Smooth muscle cell (in vitro differentiated cells): ENCODE measurements around the gene RGP1. TPM values are rescaled to one million over a fixed set of nuclear protein-coding genes. Genes with fewer than 3 reads are reported as not detected.
A peak's percentile ranks its signal among the peaks of the same experiment; 100 is the strongest.

ENCODE experiments used
- DNase-seq: peaks from one replicate; lab custom pipeline; 2025; ENCODE audit not compliant: unreplicated experiment; lab: John Stamatoyannopoulos, UW
- H2AFZ ChIP-seq: fragments of 200-600 bp; sonication (generic); 2 replicates; pipeline ENCODE4 v1.6.0; 2016; ENCODE audit warnings: antibody characterized with exemption, low read depth, mild to moderate bottlenecking
- H3F3A ChIP-seq: fragments of 200-600 bp; sonication (generic); 2 replicates; pipeline ENCODE4 v1.6.0; 2017; ENCODE audit warnings: antibody characterized with exemption, low read depth
- H3K27ac ChIP-seq: fragments of 200-600 bp; sonication (generic); 2 replicates; pipeline ENCODE4 v1.5.1; 2016; ENCODE audit warnings: low read depth, mild to moderate bottlenecking
- H3K27me3 ChIP-seq: fragments of 200-600 bp; sonication (generic); 2 replicates; pipeline ENCODE4 v1.6.1; 2016; ENCODE audit warnings: low read depth, mild to moderate bottlenecking
- H3K36me3 ChIP-seq: fragments of 200-600 bp; sonication (generic); 2 replicates; pipeline ENCODE4 v1.5.1; 2016; ENCODE audit warnings: low read depth
- H3K4me1 ChIP-seq: fragments of 200-600 bp; sonication (generic); 2 replicates; pipeline ENCODE4 v1.5.1; 2016; ENCODE audit warnings: low read depth
- H3K4me2 ChIP-seq: fragments of 200-600 bp; sonication (generic); 2 replicates; pipeline ENCODE4 v1.6.0; 2016; ENCODE audit warnings: mild to moderate bottlenecking
- H3K4me3 ChIP-seq: fragments of 200-600 bp; sonication (generic); 2 replicates; pipeline ENCODE4 v1.5.1; 2016; ENCODE audit warnings: mild to moderate bottlenecking
- H3K79me2 ChIP-seq: fragments of 200-600 bp; sonication (generic); 2 replicates; pipeline ENCODE4 v1.6.0; 2016; ENCODE audit warnings: low read depth, mild to moderate bottlenecking
- H3K9ac ChIP-seq: fragments of 200-600 bp; sonication (generic); 2 replicates; pipeline ENCODE4 v1.6.0; 2016; ENCODE audit warnings: low read depth
- H3K9me3 ChIP-seq: fragments of 200-600 bp; sonication (generic); replicated peaks from 2 replicates; pipeline ENCODE4 v1.5.1; 2016; ENCODE audit warnings: low read depth
- H4K20me1 ChIP-seq: fragments of 200-600 bp; sonication (generic); 2 replicates; pipeline ENCODE4 v1.6.0; 2016; ENCODE audit warnings: low read depth
- WGBS: methylation state at CpG from one replicate; pipeline ENCODE4 v1.1.7; 2016; ENCODE audit warnings: low lambda C conversion rate; 5-methylcytosine and 5-hydroxymethylcytosine counted together
- polyA plus RNA-seq: library from polyadenylated mRNA; unstranded; fragments of >200 nt; fragmentation: Nextera tagmentation; extraction: Ambion mirVana; gene quantifications from 2 replicates; pipeline ENCODE4 v1.2.1, GENCODE V29; 2016
- total RNA-seq: library from RNA; depleted of rRNA; stranded (reverse); fragments of >200 nt; gene quantifications from 2 replicates; pipeline ENCODE4 v1.2.3, GENCODE V29; 2014
- TF ChIP-seq, protein P1 (sequence below): fragments of 200-600 bp; sonication (generic); IDR thresholded peaks from 2 replicates; pipeline ENCODE4 v1.5.1; 2017; ENCODE audit warnings: borderline replicate concordance, mild to moderate bottlenecking, antibody characterized with exemption; ENCODE audit not compliant: insufficient read depth, poor library complexity, severe bottlenecking

Gene RGP1
- total and polyA plus RNA-seq, 2 experiments from 2014 or later = 12.8 to 15.3 TPM

DNA sequence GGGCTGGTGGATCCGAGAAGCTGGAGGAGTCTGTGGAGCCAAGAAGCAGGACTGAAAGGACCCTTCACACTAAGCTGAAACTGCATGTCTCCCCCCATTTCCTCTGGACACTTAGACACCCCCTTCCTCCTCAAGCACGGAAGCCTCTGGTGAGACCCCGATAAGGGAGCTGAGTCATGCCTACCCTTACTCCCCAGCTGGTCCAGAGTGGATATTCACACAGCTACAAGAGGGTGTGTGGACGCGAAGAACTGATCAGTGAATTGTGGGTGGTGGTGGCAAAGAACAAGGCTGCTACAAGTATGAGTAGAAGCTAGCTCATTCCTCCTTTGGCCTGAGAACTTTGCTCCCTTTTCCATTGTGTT is 21.4 kb upstream of the RGP1 start:
- Histone ChIP-seq H4K20me1 (peaks cover 62% of the 10 kb centered on the region), H3K9ac (peak overlapping the region; percentile 16), H3F3A (peaks cover 12% of the 10 kb centered on the region), H3K79me2 (peaks cover 76% of the 10 kb centered on the region), H3K27ac (peak overlapping the region; percentile 94), H3K9me3 (no peaks in the 10 kb centered on the region), H3K36me3 (no peaks in the 10 kb centered on the region), H3K27me3 (no peaks in the 10 kb centered on the region), H3K4me3 (peak overlapping the region; percentile 83), H3K4me2 (peak overlapping the region; percentile 92), H3K4me1 (peaks cover 40% of the 10 kb centered on the region), H2AFZ (no peak overlapping the region)
- TF ChIP-seq, protein P1, sequence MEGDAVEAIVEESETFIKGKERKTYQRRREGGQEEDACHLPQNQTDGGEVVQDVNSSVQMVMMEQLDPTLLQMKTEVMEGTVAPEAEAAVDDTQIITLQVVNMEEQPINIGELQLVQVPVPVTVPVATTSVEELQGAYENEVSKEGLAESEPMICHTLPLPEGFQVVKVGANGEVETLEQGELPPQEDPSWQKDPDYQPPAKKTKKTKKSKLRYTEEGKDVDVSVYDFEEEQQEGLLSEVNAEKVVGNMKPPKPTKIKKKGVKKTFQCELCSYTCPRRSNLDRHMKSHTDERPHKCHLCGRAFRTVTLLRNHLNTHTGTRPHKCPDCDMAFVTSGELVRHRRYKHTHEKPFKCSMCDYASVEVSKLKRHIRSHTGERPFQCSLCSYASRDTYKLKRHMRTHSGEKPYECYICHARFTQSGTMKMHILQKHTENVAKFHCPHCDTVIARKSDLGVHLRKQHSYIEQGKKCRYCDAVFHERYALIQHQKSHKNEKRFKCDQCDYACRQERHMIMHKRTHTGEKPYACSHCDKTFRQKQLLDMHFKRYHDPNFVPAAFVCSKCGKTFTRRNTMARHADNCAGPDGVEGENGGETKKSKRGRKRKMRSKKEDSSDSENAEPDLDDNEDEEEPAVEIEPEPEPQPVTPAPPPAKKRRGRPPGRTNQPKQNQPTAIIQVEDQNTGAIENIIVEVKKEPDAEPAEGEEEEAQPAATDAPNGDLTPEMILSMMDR = no peak
- 9% methylated on average over 5 of the region's 5 CpGs for WGBS
- DNase-seq = no peak

DNA sequence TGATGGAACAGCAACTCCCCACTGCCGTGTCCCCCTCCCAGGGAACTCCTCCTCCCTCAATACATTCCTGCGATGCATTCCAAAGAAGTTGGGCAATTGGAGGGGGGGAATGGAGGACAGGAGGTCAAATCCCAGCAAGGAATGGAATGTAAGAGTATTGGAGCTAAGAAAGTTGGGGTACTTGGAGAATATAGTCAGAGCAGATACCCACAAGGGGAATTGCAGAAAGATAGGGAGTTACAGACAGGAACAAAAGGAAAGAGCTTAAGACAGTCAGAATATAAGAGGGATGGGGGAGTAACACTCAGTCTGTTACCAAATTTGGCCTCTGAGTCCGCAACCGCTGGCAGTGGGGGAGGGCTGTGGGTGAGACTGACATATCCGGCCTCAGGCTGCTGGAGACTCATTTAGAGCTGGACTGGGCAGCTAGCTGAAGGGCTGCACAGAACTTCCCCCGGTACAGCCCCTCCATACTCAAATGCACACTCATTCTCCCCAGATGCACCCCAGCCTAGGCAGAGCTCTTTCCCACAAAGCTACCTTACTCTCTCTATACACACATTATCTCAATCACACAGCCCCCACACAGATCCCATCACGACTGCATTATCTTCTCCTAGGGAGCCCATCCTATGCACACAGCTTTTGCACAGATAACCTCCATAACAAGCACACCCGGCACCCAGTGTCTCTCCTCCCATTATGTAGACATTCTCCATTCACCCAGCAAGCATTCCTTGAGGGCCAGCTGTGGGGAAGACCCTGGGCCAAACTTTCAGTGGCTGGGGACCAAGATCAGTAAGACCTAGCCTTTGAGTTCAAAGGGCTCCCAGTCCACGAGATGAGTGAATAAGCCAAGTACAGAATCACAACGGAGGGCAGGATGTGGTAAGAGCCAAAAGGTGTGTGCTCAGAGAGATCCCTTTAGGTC is 20.8 kb upstream of the RGP1 start:
- Histone ChIP-seq H3K27ac (peak overlapping the region; percentile 94), H3K79me2 (peaks cover 78% of the 10 kb centered on the region), H3K36me3 (no peaks in the 10 kb centered on the region), H3K4me2 (peak overlapping the region; percentile 92), H3K4me3 (peak overlapping the region; percentile 83), H3F3A (peaks cover 12% of the 10 kb centered on the region), H3K9me3 (no peaks in the 10 kb centered on the region), H4K20me1 (peaks cover 62% of the 10 kb centered on the region), H3K4me1 (peaks cover 42% of the 10 kb centered on the region), H3K27me3 (no peaks in the 10 kb centered on the region), H2AFZ (no peak overlapping the region), H3K9ac (peak overlapping the region; percentile 14)
- DNase-seq = peak; percentile 11
- 2% methylated on average over 9 of the region's 10 CpGs for WGBS
- TF ChIP-seq, protein P1 = no peak

DNA sequence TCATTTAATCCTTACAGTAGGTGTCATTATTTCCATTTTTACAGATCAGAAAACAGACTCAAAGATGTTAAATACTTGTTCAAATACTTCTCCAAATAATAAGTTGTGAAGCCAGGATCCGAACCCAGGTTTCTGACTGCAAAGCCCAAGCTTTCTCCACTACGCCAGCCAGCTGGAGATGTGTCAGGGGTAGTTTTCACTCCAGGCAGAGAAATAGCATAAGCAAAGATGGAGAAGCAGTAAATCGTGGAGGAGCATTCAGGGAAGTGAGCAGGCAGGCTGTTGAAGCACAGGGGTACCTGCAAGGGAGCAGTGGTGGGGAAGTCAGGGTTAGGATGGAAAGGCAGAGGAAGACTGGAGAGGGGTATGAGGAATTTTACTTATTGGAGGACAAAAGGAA is 20.0 kb upstream of the RGP1 start:
- peaks cover 49% of the 10 kb centered on the region for H3K4me1 ChIP-seq

More for the DNA sequence above, 20.0 kb upstream of the RGP1 start:
- WGBS = 72% methylated on average over 3 of the region's 3 CpGs
- H3K27ac ChIP-seq = peak overlapping the region; percentile 94
- peak overlapping the region; percentile 83 for H3K4me3 ChIP-seq
- TF ChIP-seq, protein P1 = no peak
- H3F3A ChIP-seq = peaks cover 12% of the 10 kb centered on the region
- no peak overlapping the region for H2AFZ ChIP-seq
- no peaks in the 10 kb centered on the region for H3K27me3 ChIP-seq
- peak overlapping the region; percentile 4 for H3K9ac ChIP-seq
- H3K36me3 ChIP-seq = no peaks in the 10 kb centered on the region
- no peak for DNase-seq
- H3K79me2 ChIP-seq = peaks cover 83% of the 10 kb centered on the region
- H3K9me3 ChIP-seq = no peaks in the 10 kb centered on the region
- peaks cover 62% of the 10 kb centered on the region for H4K20me1 ChIP-seq
- peak overlapping the region; percentile 92 for H3K4me2 ChIP-seq
